Hematopoietic multipotent progenitor cell (in vitro differentiated cells): ENCODE data around the gene CLMP. TPM values are rescaled to one million over a fixed set of nuclear protein-coding genes. Genes with fewer than 3 reads are reported as not detected.
"Not testable (repeated sequence)": the region's sequence is repeated elsewhere in the genome, so short reads cannot be mapped to it uniquely, and the experiment has no call there.

Experiments used
- DNase-seq, 3 donors: peaks; one replicate each; pipeline ENCODE4 v3.0.0-alpha.2; 2011 to 2015; ENCODE audit warnings: low read depth in 2 of 3, low spot score in 2 of 3
- total RNA-seq: library from RNA; depleted of rRNA; stranded (reverse); fragments of >200 nt; gene quantifications from one replicate; pipeline ENCODE4 v1.2.3, GENCODE V29; 2012

Gene CLMP
- total RNA-seq, 1 donor: under 0.01 TPM

GRCh38 chr11:123219066-123219690, 24.1 kb upstream of the CLMP start:
- DNase-seq: no peak

- no peak for DNase-seq
These were observed 23.4 kb upstream of the CLMP start for GRCh38 chr11:123218451-123218850.

GRCh38 chr11:123217897-123218296, 22.8 kb upstream of the CLMP start:
- no peak for DNase-seq

GRCh38 chr11:123216249-123216648, 21.2 kb upstream of the CLMP start:
- no peak for DNase-seq

GRCh38 chr11:123214940-123215339, 19.9 kb upstream of the CLMP start:
- no peak for DNase-seq

GRCh38 chr11:123214396-123214795, 19.3 kb upstream of the CLMP start:
- no peak for DNase-seq

- no peak for DNase-seq
These were observed 18.3 kb upstream of the CLMP start for GRCh38 chr11:123213307-123213771.

- DNase-seq: no peak
These were observed 17.4 kb upstream of the CLMP start for GRCh38 chr11:123212406-123212805.

- DNase-seq: no peak
These were observed 16.9 kb upstream of the CLMP start for GRCh38 chr11:123211981-123212380.

GRCh38 chr11:123211149-123211852, 16.3 kb upstream of the CLMP start:
- DNase-seq: no peak

- DNase-seq: no peak
These were observed 14.5 kb upstream of the CLMP start for GRCh38 chr11:123209591-123209990.

GRCh38 chr11:123206791-123207434, 11.9 kb upstream of the CLMP start:
- no peak for DNase-seq

GRCh38 chr11:123206055-123206454, 11.0 kb upstream of the CLMP start:
- not testable (repeated sequence) for DNase-seq

GRCh38 chr11:123203934-123204333, 8.9 kb upstream of the CLMP start:
- DNase-seq: no peak

- no peak for DNase-seq
These were observed 8.4 kb upstream of the CLMP start for GRCh38 chr11:123203471-123203870.

- no peak for DNase-seq
These were observed 7.4 kb upstream of the CLMP start for GRCh38 chr11:123202155-123203151.

- DNase-seq: no peak
These were observed 5.2 kb upstream of the CLMP start for GRCh38 chr11:123200264-123200663.

- no peak for DNase-seq
These were observed 2.7 kb upstream of the CLMP start for GRCh38 chr11:123197711-123198110.

- DNase-seq: no peak
These were observed 1.1 kb upstream of the CLMP start for GRCh38 chr11:123196060-123196714.
